22Rv1 (cell line): ENCODE results near the gene PTPRD.

Experiments used
- ZFX ChIP-seq: fragments of 450-650 bp; IDR thresholded peaks from 2 replicates; pipeline ENCODE4 v1.6.1; 2017; ENCODE audit warnings: antibody characterized with exemption, borderline replicate concordance
- TF ChIP-seq, protein P1 (sequence below): fragments of 450-650 bp; IDR thresholded peaks from 2 replicates; pipeline ENCODE4 v1.5.1; 2017; ENCODE audit warnings: mild to moderate bottlenecking

GRCh38 chr9:10095208-10095607 lies 517.6 kb downstream of the PTPRD start:
- TF ChIP-seq, protein P1, sequence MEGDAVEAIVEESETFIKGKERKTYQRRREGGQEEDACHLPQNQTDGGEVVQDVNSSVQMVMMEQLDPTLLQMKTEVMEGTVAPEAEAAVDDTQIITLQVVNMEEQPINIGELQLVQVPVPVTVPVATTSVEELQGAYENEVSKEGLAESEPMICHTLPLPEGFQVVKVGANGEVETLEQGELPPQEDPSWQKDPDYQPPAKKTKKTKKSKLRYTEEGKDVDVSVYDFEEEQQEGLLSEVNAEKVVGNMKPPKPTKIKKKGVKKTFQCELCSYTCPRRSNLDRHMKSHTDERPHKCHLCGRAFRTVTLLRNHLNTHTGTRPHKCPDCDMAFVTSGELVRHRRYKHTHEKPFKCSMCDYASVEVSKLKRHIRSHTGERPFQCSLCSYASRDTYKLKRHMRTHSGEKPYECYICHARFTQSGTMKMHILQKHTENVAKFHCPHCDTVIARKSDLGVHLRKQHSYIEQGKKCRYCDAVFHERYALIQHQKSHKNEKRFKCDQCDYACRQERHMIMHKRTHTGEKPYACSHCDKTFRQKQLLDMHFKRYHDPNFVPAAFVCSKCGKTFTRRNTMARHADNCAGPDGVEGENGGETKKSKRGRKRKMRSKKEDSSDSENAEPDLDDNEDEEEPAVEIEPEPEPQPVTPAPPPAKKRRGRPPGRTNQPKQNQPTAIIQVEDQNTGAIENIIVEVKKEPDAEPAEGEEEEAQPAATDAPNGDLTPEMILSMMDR, result no peak
- no peak for TF ChIP-seq ZFX
